ENCODE data around the gene GIGYF2.

The GIGYF2 gene

DNA sequence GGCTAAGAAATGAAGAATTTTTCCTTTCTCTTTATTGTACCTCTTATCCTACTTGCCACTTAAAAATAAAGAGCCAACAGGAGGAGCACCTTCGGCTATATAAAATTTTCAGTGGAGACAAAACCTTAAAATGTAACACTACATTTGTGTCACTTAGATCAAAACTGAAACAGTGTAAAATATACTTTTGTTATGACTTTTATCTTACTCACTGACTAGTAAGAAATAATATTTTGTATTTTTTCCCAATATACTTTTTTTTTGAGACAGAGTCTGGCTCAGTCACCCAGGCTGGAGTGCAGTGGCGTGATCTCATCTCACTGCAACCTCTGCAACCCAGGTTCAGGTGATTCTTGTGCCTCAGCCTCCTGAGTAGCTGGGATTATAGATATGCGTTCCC lies 50.9 kb downstream of the GIGYF2 start:
- DNase-seq (ENCODE audit: low read depth): no peak
- in situ Hi-C loops (cut with HindIII; ENCODE audit: low sequenced_read_pairs): no loop called here
- H3K4me3 ChIP-seq (ENCODE audit: low read depth, low read length): no peak overlapping the region

DNA sequence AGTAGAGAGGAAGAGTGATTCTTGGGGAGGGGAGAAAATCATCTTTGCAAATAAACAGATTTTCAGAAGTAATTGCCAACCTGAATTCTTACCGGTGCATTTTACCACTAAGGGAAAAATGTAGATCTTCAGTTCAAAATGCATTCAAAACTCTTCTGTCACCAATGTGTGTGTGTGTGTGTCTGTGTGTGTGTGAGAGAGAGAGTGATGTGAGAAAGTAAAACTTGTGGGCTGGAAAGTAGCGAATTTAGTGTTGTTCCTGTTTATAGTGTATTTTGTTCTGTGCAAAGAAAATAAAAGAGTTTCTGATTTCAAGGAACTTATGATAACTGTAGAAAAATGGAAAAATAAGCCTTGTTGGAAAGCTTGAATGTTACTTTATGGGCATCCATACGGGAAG lies 52.2 kb downstream of the GIGYF2 start:
- H3K4me3 ChIP-seq (ENCODE audit: low read depth, low read length): no peak overlapping the region
- TF ChIP-seq, protein P1, sequence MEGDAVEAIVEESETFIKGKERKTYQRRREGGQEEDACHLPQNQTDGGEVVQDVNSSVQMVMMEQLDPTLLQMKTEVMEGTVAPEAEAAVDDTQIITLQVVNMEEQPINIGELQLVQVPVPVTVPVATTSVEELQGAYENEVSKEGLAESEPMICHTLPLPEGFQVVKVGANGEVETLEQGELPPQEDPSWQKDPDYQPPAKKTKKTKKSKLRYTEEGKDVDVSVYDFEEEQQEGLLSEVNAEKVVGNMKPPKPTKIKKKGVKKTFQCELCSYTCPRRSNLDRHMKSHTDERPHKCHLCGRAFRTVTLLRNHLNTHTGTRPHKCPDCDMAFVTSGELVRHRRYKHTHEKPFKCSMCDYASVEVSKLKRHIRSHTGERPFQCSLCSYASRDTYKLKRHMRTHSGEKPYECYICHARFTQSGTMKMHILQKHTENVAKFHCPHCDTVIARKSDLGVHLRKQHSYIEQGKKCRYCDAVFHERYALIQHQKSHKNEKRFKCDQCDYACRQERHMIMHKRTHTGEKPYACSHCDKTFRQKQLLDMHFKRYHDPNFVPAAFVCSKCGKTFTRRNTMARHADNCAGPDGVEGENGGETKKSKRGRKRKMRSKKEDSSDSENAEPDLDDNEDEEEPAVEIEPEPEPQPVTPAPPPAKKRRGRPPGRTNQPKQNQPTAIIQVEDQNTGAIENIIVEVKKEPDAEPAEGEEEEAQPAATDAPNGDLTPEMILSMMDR (IDR thresholded peaks at IDR 0.05; ENCODE audit: low read depth, low read length, missing control alignments): no peak
- in situ Hi-C loops (cut with HindIII; ENCODE audit: low sequenced_read_pairs): no loop called here
- DNase-seq (ENCODE audit: low read depth): no peak

More for the DNA sequence above, 50.9 kb downstream of the GIGYF2 start:
- TF ChIP-seq, protein P1 (IDR thresholded peaks at IDR 0.05; ENCODE audit: low read depth, low read length, missing control alignments): no peak

DNA sequence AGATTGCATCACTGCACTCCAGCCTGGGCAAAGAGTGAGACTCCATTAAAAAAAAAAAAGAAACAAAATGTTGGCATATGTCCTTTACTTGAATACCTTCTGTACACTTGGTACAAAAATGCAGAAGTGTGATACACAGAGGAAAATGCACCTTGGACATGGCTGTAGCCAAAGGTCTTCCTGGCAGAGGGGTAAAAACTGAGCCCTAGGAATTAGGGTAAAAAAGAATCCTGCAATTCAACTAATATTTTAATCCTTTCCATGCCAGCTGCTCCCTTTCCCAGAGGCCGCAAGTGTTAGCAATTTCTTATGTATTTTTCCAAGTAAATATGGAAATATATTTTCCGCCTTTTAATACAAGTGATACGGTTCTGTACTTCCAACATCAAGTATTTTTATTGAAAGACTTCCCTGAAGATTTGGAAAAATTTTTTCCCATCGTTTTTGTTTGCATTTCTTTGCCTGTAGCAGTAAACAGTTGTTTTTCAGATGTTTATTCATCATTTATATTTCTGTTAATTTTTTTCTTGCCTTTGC lies 53.1 kb downstream of the GIGYF2 start:
- in situ Hi-C loops (cut with HindIII; ENCODE audit: low sequenced_read_pairs): no loop called here
- no peak for DNase-seq (ENCODE audit: low read depth)
- TF ChIP-seq, protein P1 (IDR thresholded peaks at IDR 0.05; ENCODE audit: low read depth, low read length, missing control alignments): no peak
- no peak overlapping the region for H3K4me3 ChIP-seq (ENCODE audit: low read depth, low read length)

DNA sequence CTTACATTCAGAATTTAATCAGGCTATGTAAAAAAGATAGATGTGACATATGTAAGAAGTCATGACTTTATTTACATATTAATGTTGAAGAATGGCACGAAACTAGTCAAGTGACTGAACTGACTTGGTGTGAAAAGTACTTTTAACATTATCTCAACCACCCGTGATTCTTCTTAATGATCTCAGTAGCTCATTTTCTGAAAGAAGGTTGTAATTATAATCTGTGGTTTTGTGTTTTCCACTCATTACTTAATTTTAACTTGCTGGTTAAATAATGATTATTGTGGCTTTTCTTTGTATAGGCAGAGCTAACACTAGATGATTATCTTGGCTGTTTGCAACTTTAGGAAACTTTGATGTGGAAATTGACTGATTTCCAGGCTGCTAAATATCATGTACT lies 60.8 kb downstream of the GIGYF2 start:
- no peak for DNase-seq (ENCODE audit: low read depth)
- TF ChIP-seq, protein P1 (IDR thresholded peaks at IDR 0.05; ENCODE audit: low read depth, low read length, missing control alignments): no peak
- in situ Hi-C loops (cut with HindIII; ENCODE audit: low sequenced_read_pairs): no loop called here

DNA sequence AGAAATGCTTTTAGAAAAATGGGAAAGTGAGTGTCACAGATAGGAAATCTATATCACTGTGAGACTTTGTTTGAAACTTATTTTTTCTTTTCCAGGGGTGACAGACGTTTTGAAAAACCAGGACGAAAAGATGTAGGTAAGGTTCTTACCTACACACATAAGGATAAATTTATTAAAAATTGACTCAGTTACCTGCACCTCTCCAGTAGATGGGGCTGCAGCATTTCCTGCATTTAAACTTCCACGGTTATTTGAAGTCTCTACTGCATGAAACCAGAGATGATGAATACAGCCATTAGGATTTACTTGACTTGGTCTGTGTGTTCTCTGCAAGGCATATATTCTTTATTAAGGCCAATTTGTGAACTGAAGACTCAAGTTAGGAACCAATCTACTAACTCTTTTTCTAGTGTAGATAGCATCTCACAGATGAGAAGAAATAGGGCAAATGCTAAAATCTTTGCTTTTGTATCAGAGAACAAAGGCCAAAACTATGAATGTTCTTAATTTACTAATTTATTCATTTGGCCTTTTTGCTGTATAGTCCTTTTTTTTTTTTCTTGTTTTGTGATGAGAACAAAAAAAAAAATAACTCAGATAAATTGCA lies 64.3 kb downstream of the GIGYF2 start:
- TF ChIP-seq, protein P1 (IDR thresholded peaks at IDR 0.05; ENCODE audit: low read depth, low read length, missing control alignments): peak; percentile 71
- in situ Hi-C loops (cut with HindIII; ENCODE audit: low sequenced_read_pairs): no loop called here
- no peak overlapping the region for H3K4me3 ChIP-seq (ENCODE audit: low read depth, low read length)
- peak; percentile 35 for DNase-seq (ENCODE audit: low read depth)

More for the DNA sequence above, 60.8 kb downstream of the GIGYF2 start:
- no peak overlapping the region for H3K4me3 ChIP-seq (ENCODE audit: low read depth, low read length)

DNA sequence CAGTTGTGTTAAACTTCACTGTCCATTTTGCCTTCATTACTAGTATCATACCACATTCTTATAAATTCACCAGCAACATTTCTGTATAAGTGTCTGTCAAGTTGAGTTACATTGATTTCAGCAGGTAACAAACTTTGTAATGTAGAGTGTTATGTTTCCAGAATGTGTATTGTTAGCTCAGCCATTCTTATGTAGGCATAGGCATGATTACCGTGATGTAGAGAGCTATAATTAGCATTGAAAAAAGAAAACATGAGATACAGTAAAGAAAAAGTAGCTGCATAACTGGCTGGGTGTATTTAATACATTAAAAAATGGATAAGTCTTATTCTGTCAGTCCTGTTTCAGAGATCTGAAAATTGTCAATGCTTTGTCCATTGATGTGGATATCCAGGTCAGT lies 70.7 kb downstream of the GIGYF2 start:
- no peak for DNase-seq (ENCODE audit: low read depth)
- H3K4me3 ChIP-seq (ENCODE audit: low read depth, low read length): no peak overlapping the region
- in situ Hi-C loops (cut with HindIII; ENCODE audit: low sequenced_read_pairs): no loop called here
- TF ChIP-seq, protein P1 (IDR thresholded peaks at IDR 0.05; ENCODE audit: low read depth, low read length, missing control alignments): no peak
